Natural killer cell (primary cell): ENCODE measurements around the gene HS3ST1. TPM values are rescaled to one million over a fixed set of nuclear protein-coding genes. Genes with fewer than 3 reads are reported as not detected.
A peak's percentile ranks its signal among the peaks of the same experiment; 100 is the strongest.

ENCODE experiments used
- ATAC-seq, 3 donors: fragments of 150-1000 bp in 2 of 3; fragments of 200-7000 bp in 1 of 3; cut with Tn5 transposase; 1 replicate in 1 of 3; 2 replicates in 2 of 3; pipeline ENCODE4 v1.10.0; 2021; ENCODE audit warnings: mild to moderate bottlenecking in 2 of 3, moderate library complexity in 2 of 3
- DNase-seq, 2 donors: peaks; one replicate each; pipeline versions ENCODE4 v3.0.0 to v3.0.0-alpha.2; 2013 to 2021; ENCODE audit warnings: mixed read lengths in 1 of 2
- H3K27ac ChIP-seq: one replicate; pipeline ENCODE4 v1.5.1; 2013; ENCODE audit warnings: mild to moderate bottlenecking, low read length
- H3K27me3 ChIP-seq: one replicate; pipeline ENCODE4 v1.6.1; 2013; ENCODE audit warnings: low read length; ENCODE audit not compliant: control insufficient read depth, insufficient read depth
- H3K36me3 ChIP-seq: one replicate; pipeline ENCODE4 v1.6.1; 2013; ENCODE audit warnings: low read length; ENCODE audit not compliant: control insufficient read depth, insufficient read depth
- H3K4me1 ChIP-seq: one replicate; pipeline ENCODE4 v1.6.1; 2013; ENCODE audit warnings: low read length; ENCODE audit not compliant: control insufficient read depth, insufficient read depth
- H3K4me3 ChIP-seq: one replicate; pipeline ENCODE4 v1.5.1; 2013; ENCODE audit warnings: low read length
- H3K9me3 ChIP-seq: one replicate; pipeline ENCODE4 v1.6.1; 2013; ENCODE audit warnings: low read length; ENCODE audit not compliant: control insufficient read depth, insufficient read depth
- H3K27ac Mint-ChIP-seq, 2 donors: one replicate each; pipeline ENCODE4 v1.8.0; 2022; ENCODE audit warnings: mild to moderate bottlenecking in 2 of 2, mixed read lengths in 2 of 2, moderate library complexity in 1 of 2
- H3K27me3 Mint-ChIP-seq, 2 donors: one replicate each; pipeline ENCODE4 v1.8.0; 2022; ENCODE audit warnings: low read depth in 2 of 2, mixed read lengths in 2 of 2
- H3K36me3 Mint-ChIP-seq: one replicate; pipeline ENCODE4 v1.8.0; 2022; ENCODE audit warnings: mixed read lengths
- H3K4me1 Mint-ChIP-seq, 2 donors: one replicate each; pipeline ENCODE4 v1.8.0; 2022; ENCODE audit warnings: mixed read lengths in 2 of 2
- H3K4me3 Mint-ChIP-seq: one replicate; pipeline ENCODE4 v1.8.0; 2022; ENCODE audit warnings: mild to moderate bottlenecking, moderate library complexity, mixed read lengths
- H3K9me3 Mint-ChIP-seq, 2 donors: one replicate each; pipeline ENCODE4 v1.8.0; 2022; ENCODE audit warnings: mixed read lengths in 2 of 2
- WGBS: methylation state at CpG from one replicate; pipeline ENCODE4 v1.1.7; 2013; ENCODE audit warnings: missing lambda C conversion rate; ENCODE audit not compliant: insufficient coverage; 5-methylcytosine and 5-hydroxymethylcytosine counted together
- intact Hi-C: fragments of 100-400 bp; cut with micrococcal nuclease; formaldehyde crosslinking; loops from one replicate; pipeline ENCODE4 v1.14.2; 2022
- total RNA-seq, 4 donors: library from RNA; stranded (reverse); fragments of 120-200 nt in 1 of 4; gene quantifications; one replicate each; pipeline versions ENCODE4 v1.2.3 to v1.2.4, GENCODE V29; 2013 to 2022
- TF ChIP-seq, protein P1 (sequence below): fragments of 200-600 bp; IDR thresholded peaks from one replicate; pipeline ENCODE4 v1.8.0; 2022; ENCODE audit warnings: antibody characterized with exemption

The HS3ST1 gene
- total RNA-seq: not detected
- total RNA-seq (2013): 1.1 TPM

GRCh38 chr4:11428231-11428898, at the start of gene HS3ST1:
HS3ST1 (minus strand) TSS chr4:11428894; CDS start chr4:11400005, 28,889 bp downstream.
- no peaks in the 10 kb centered on the region for H3K36me3 ChIP-seq
- peaks cover 24% of the 10 kb centered on the region for H3K4me1 ChIP-seq
- no peak within 1 kb of the TSS for H3K27ac ChIP-seq
- peaks cover 20% of the 10 kb centered on the region for H3K27me3 ChIP-seq
- Mint-ChIP-seq H3K27ac (no peak within 1 kb of the TSS), H3K36me3 (no peaks in the 10 kb centered on the region), H3K4me3 (peak within 1 kb of the TSS; percentile 75), H3K9me3 (no peaks in the 10 kb centered on the region), H3K27me3 (peaks cover 32 to 45% of the 10 kb centered on the region in 2 donors), H3K4me1 (peaks cover 11 to 24% of the 10 kb centered on the region in 2 donors)
- TF ChIP-seq, protein P1, sequence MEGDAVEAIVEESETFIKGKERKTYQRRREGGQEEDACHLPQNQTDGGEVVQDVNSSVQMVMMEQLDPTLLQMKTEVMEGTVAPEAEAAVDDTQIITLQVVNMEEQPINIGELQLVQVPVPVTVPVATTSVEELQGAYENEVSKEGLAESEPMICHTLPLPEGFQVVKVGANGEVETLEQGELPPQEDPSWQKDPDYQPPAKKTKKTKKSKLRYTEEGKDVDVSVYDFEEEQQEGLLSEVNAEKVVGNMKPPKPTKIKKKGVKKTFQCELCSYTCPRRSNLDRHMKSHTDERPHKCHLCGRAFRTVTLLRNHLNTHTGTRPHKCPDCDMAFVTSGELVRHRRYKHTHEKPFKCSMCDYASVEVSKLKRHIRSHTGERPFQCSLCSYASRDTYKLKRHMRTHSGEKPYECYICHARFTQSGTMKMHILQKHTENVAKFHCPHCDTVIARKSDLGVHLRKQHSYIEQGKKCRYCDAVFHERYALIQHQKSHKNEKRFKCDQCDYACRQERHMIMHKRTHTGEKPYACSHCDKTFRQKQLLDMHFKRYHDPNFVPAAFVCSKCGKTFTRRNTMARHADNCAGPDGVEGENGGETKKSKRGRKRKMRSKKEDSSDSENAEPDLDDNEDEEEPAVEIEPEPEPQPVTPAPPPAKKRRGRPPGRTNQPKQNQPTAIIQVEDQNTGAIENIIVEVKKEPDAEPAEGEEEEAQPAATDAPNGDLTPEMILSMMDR: no peak
- ATAC-seq (peak in 1 of 3 donors; percentile 44), DNase-seq (peak in 1 of 2 donors; percentile 2)
- whole genome bisulfite sequencing: 2% methylated on average over 43 of the region's 43 CpGs
- H3K9me3 ChIP-seq: no peaks in the 10 kb centered on the region
- intact Hi-C loops: loop anchor here (10.0 kb wide), 2 partner anchors 534 to 874 kb away; no protein-coding TSS in a partner anchor
- H3K4me3 ChIP-seq: peak within 1 kb of the TSS; percentile 44

- Mint-ChIP-seq H3K4me1 (peaks cover 16 to 19% of the 10 kb centered on the region in 2 donors), H3K27me3 (peaks cover 0 to 2% of the 10 kb centered on the region in 2 donors), H3K9me3 (peaks cover 2 to 3% of the 10 kb centered on the region in 2 donors), H3K4me3 (no peak overlapping the region), H3K36me3 (peaks cover 6% of the 10 kb centered on the region), H3K27ac (no peak overlapping the region)
- DNase-seq (no peak), ATAC-seq (no peak)
- Histone ChIP-seq H3K27me3 (no peaks in the 10 kb centered on the region), H3K4me1 (peaks cover 8% of the 10 kb centered on the region), H3K4me3 (no peak overlapping the region), H3K27ac (no peak overlapping the region), H3K9me3 (no peaks in the 10 kb centered on the region), H3K36me3 (no peaks in the 10 kb centered on the region)
- TF ChIP-seq, protein P1: no peak
- intact Hi-C loops: loop anchor here (10.0 kb wide), 1 partner anchor 1021 kb away; the partner anchor contains the start of gene ZNF518B
- 56% methylated on average over 1 of the region's 2 CpGs for WGBS
Observed at GRCh38 chr4:11475871-11476270, 47.2 kb upstream of the HS3ST1 start.

DNA sequence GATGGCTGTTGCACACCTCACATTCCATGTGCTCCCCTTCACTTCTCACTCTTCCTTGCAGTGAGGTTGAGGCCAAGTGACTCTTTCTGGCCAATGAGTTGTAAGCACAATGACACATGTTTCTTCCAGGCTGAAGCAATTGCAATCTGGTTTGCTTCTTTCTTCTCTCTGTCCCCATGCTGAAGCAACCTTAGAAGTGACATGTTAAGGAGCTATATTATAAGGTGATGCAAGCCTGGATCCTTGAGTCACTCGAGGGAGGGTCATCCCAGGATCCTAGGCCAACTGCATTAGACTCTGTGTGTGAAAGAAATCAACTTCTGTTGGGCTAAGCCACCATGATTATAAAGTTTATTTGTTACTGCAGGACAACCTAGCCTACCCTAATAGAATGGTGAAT, 45.5 kb upstream of the HS3ST1 start:
- H3K4me1 Mint-ChIP-seq: peaks cover 22 to 28% of the 10 kb centered on the region in 2 donors
- WGBS: 100% methylated on average over 1 of the region's 1 CpG
- intact Hi-C loops: loop anchor here (10.0 kb wide), 1 partner anchor 1019 kb away; the partner anchor contains the start of gene ZNF518B
- DNase-seq: no peak
- Histone ChIP-seq H3K27me3 (no peaks in the 10 kb centered on the region), H3K9me3 (no peaks in the 10 kb centered on the region), H3K27ac (no peak overlapping the region), H3K36me3 (no peaks in the 10 kb centered on the region), H3K4me1 (peaks cover 13% of the 10 kb centered on the region), H3K4me3 (no peak overlapping the region)
- H3K27ac Mint-ChIP-seq: no peak overlapping the region
- H3K4me3 Mint-ChIP-seq: peak overlapping the region; percentile 9
- TF ChIP-seq, protein P1: no peak
- H3K36me3 Mint-ChIP-seq: peaks cover 6% of the 10 kb centered on the region
- H3K9me3 Mint-ChIP-seq: peaks cover 2 to 3% of the 10 kb centered on the region in 2 donors
- H3K27me3 Mint-ChIP-seq: peaks cover 0 to 2% of the 10 kb centered on the region in 2 donors
- ATAC-seq: no peak
